ENCODE measurements around the gene PRDX3.
A peak's percentile ranks its signal among the peaks of the same experiment; 100 is the strongest.

PRDX3 gene

DNA sequence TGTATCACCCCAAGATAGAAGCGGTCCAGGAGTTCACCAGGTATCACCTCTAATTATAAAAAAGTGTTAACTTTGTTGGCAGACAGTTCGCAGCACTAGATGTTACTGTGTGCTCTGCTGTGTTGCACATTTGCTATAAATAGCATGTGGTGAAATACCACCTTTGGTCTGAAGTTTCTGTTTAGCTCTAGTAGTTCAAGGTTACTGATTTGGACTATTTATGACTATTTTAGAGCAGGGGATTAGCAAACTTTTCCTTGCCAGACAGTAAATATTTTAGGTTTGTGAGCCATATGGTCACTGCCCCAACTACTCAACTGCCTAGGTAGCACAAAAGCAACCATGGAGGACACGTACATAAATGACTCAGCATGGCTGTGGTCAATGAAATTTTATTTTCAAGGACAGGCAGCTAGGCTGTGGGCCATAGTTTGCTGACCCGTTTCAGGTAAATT, 58.2 kb downstream of the PRDX3 start:
- DNase-seq (ENCODE audit: extremely low read depth, low read depth) = peak; percentile 36
- no peak for TF ChIP-seq CTCF (IDR thresholded peaks at IDR 0.05; ENCODE audit: low read depth, low read length)

GRCh38 chr10:119119400-119119799, 59.2 kb downstream of the PRDX3 start:
- no peak for DNase-seq (ENCODE audit: extremely low read depth, low read depth)
- no peak for TF ChIP-seq CTCF (IDR thresholded peaks at IDR 0.05; ENCODE audit: low read depth, low read length)

DNA sequence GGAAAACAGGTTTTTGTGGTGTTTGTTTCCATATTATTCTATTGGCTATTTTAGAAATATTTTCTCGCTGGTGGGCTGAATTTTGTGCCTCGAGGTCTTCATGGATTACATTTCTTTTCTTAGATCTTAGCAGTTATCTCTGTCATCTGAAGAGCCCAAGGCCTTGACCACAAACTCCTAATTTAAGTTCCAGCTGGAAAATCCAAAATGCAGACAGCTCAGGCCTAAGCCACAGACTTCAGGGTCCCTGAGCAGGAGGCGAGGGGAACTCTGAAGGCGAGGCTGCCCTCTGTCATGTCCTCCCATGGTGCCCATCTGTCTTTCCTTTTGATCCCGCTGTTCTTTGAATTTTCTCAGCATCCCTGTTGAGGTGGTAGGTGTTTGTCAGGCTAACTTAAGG, 60.4 kb downstream of the PRDX3 start:
- no peak for TF ChIP-seq CTCF (IDR thresholded peaks at IDR 0.05; ENCODE audit: low read depth, low read length)

More for the DNA sequence above, 60.4 kb downstream of the PRDX3 start:
- no peak for DNase-seq (ENCODE audit: extremely low read depth, low read depth)
